BJ (cell line): ENCODE measurements around the gene HSPB2. TPM values are rescaled to one million over a fixed set of nuclear protein-coding genes. Genes with fewer than 3 reads are reported as not detected.

ENCODE experiments used
- CTCF ChIA-PET: fragments of 350-600 bp; formaldehyde crosslinking; extraction: SDS; loops from one replicate; lab custom pipeline; 2021; ENCODE audit warnings: antibody characterized with exemption, inconsistent platforms; lab: Yijun Ruan, JAX
- POLR2A ChIA-PET: fragments of 300-600 bp; sonication (Branson Sonifier 250); formaldehyde crosslinking; extraction: SDS; loops from one replicate; lab custom pipeline; 2021; ENCODE audit warnings: antibody characterized with exemption; lab: Charles Lee
- DNase-seq: peaks from one replicate; pipeline ENCODE4 v3.0.0-alpha.2; 2011; ENCODE audit warnings: low read depth
- H3K27me3 ChIP-seq: 2 replicates; pipeline ENCODE4 v1.6.0; 2011; ENCODE audit warnings: low read length; ENCODE audit not compliant: control insufficient read depth, insufficient read depth
- H3K36me3 ChIP-seq: 2 replicates; pipeline ENCODE4 v1.5.1; 2011; ENCODE audit warnings: low read length; ENCODE audit not compliant: control insufficient read depth, insufficient read depth
- H3K4me3 ChIP-seq: 2 replicates; pipeline ENCODE4 v1.5.1; 2011; ENCODE audit warnings: low read depth, mild to moderate bottlenecking, control low read depth, low read length
- CTCF ChIP-seq: IDR thresholded peaks from 2 replicates; pipeline ENCODE4 v1.5.1; 2011; ENCODE audit warnings: low read depth, mild to moderate bottlenecking, control low read depth, inconsistent platforms, low read length, moderate library complexity; ENCODE audit not compliant: insufficient read depth
- polyA plus RNA-seq: library from polyadenylated mRNA; depleted of rRNA; stranded (reverse); fragments of >200 nt; gene quantifications from 2 replicates; pipeline ENCODE4 v1.2.3, GENCODE V29; 2011

The HSPB2 gene
- polyA plus RNA-seq, 1 experiment: 4.0 TPM

GRCh38 chr11:111913997-111914396 is 1.5 kb downstream of the HSPB2 start:
- CTCF ChIA-PET: interaction anchor here (0.5 to 1.4 kb wide), 7 partner anchors 10 to 68 kb away, joined by 3 to 7 read pairs (median 3); no protein-coding TSS in a partner anchor
- POLR2A ChIA-PET: interaction anchor here (1.2 kb wide), 1 partner anchor 13 kb away, joined by 4 read pairs; no protein-coding TSS in a partner anchor

GRCh38 chr11:111916768-111917167 is 4.2 kb downstream of the HSPB2 start:
- no peak overlapping the region for H3K4me3 ChIP-seq
- ChIA-PET POLR2A (no interaction called here), CTCF (no interaction called here)
- TF ChIP-seq CTCF: no peak
- no peak for DNase-seq
- H3K36me3 ChIP-seq: no peaks in the 10 kb centered on the region
- H3K27me3 ChIP-seq: no peaks in the 10 kb centered on the region

More at GRCh38 chr11:111913997-111914396, 1.5 kb downstream of the HSPB2 start:
- H3K36me3 ChIP-seq: peaks cover 1% of the 10 kb centered on the region; the same call in 1 of the 2 replicates
- H3K4me3 ChIP-seq: peak overlapping the region; percentile 46
- H3K27me3 ChIP-seq: no peaks in the 10 kb centered on the region
- DNase-seq: peak; percentile 53
- TF ChIP-seq CTCF: no peak

- Histone ChIP-seq H3K27me3 (no peaks in the 10 kb centered on the region), H3K4me3 (no peak overlapping the region), H3K36me3 (no peaks in the 10 kb centered on the region)
- ChIA-PET CTCF (interaction anchor here (1.2 kb wide), 1 partner anchor 80 kb away, joined by 4 read pairs; no protein-coding TSS in a partner anchor), POLR2A (no interaction called here)
- no peak for TF ChIP-seq CTCF
- DNase-seq: no peak
Observed at GRCh38 chr11:111917312-111917711, 4.8 kb downstream of the HSPB2 start.

- POLR2A ChIA-PET: no interaction called here
- CTCF ChIA-PET: interaction anchor here (1.2 kb wide), 1 partner anchor 79 kb away, joined by 4 read pairs; no protein-coding TSS in a partner anchor
- Histone ChIP-seq H3K4me3 (no peak overlapping the region), H3K36me3 (no peaks in the 10 kb centered on the region), H3K27me3 (no peaks in the 10 kb centered on the region)
- no peak for TF ChIP-seq CTCF
- DNase-seq: no peak
Observed at GRCh38 chr11:111917788-111918187, 5.3 kb downstream of the HSPB2 start.

- Histone ChIP-seq H3K4me3 (no peak within 1 kb of the TSS), H3K36me3 (no peaks in the 10 kb centered on the region), H3K27me3 (no peaks in the 10 kb centered on the region)
- ChIA-PET POLR2A (no interaction called here), CTCF (interaction anchor here (0.9 to 1.2 kb wide), 3 partner anchors 13 to 79 kb away, joined by 3 to 4 read pairs (median 4); no protein-coding TSS in a partner anchor)
- no peak for TF ChIP-seq CTCF
- DNase-seq: no peak
Observed at GRCh38 chr11:111918390-111919256, 6.1 kb downstream of the HSPB2 start, which contains the start of gene C11orf52. Gene C11orf52, plus strand, starts transcription at chr11:111918913. Its CDS starts 60 bp downstream, at chr11:111918973.
